ENCODE results near the gene GPBP1L1.

DNA sequence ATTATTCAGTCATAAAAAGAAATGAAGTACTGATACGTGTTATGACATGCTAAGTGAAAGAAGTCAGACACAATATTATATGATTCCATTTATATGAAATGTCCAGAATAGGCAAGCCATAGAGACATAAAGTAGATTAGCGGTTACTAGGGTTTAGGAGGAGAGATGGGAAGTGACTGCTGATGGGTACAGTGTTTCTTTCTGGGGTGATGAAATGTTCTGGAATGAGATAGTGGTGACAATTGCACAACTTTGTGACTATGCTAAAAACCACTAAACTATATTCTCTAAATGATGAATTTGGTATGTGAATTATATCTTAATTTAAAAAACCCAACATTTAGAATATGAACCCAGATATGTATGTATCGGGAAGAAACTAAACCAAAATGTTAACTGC lies 36.5 kb upstream of the GPBP1L1 start:
- TF ChIP-seq CTCF (conservative IDR thresholded peaks at IDR 0.05; ENCODE audit: low read length) = no peak
- no peak for TF ChIP-seq EZH2phosphoT487 (IDR thresholded peaks at IDR 0.05; ENCODE audit: borderline replicate concordance)
